SK-N-MC (cell line): ENCODE data around the gene FOXD1.
A peak's percentile ranks its signal among the peaks of the same experiment; 100 is the strongest.

Source experiments
- DNase-seq: peaks from one replicate; pipeline ENCODE4 v3.0.0-alpha.2; 2011; ENCODE audit warnings: low read depth, low spot score
- H3K27ac ChIP-seq: fragments of 200-600 bp; sonication (generic); 2 replicates; pipeline ENCODE4 v1.5.1; 2016; ENCODE audit warnings: mixed run types
- H3K36me3 ChIP-seq: fragments of 200-600 bp; sonication (generic); 2 replicates; pipeline ENCODE4 v1.6.1; 2017; ENCODE audit warnings: antibody characterized with exemption, low read length, mixed read lengths; ENCODE audit not compliant: insufficient read depth
- H3K4me3 ChIP-seq: fragments of 200-600 bp; sonication (generic); 2 replicates; pipeline ENCODE4 v1.5.1; 2016
- H3K9ac ChIP-seq: fragments of 200-600 bp; sonication (generic); 2 replicates; pipeline ENCODE4 v1.8.0; 2017; ENCODE audit warnings: mixed run types, mixed read lengths; ENCODE audit not compliant: insufficient read length
- H3K9me3 ChIP-seq: fragments of 200-600 bp; sonication (generic); 2 replicates; pipeline ENCODE4 v1.6.1; 2017; ENCODE audit warnings: low read depth, mild to moderate bottlenecking, antibody characterized with exemption, low read length, moderate library complexity, mixed read lengths
- EZH2 ChIP-seq: fragments of 200-600 bp; sonication (generic); IDR thresholded peaks from one replicate; pipeline ENCODE4 v1.6.1; 2017; ENCODE audit warnings: antibody characterized with exemption
- FOXP2 ChIP-seq: optimal IDR thresholded peaks from 2 replicates; pipeline ENCODE3; 2011; ENCODE audit warnings: mild to moderate bottlenecking, moderate library complexity; ENCODE audit not compliant: insufficient read depth; ENCODE audit errors: extremely low read length, control extremely low read depth
- POLR2AphosphoS5 ChIP-seq: IDR thresholded peaks from 2 replicates; pipeline ENCODE4 v1.6.1; 2012; ENCODE audit warnings: mild to moderate bottlenecking, low read depth, low read length, borderline replicate concordance

FOXD1 gene

DNA sequence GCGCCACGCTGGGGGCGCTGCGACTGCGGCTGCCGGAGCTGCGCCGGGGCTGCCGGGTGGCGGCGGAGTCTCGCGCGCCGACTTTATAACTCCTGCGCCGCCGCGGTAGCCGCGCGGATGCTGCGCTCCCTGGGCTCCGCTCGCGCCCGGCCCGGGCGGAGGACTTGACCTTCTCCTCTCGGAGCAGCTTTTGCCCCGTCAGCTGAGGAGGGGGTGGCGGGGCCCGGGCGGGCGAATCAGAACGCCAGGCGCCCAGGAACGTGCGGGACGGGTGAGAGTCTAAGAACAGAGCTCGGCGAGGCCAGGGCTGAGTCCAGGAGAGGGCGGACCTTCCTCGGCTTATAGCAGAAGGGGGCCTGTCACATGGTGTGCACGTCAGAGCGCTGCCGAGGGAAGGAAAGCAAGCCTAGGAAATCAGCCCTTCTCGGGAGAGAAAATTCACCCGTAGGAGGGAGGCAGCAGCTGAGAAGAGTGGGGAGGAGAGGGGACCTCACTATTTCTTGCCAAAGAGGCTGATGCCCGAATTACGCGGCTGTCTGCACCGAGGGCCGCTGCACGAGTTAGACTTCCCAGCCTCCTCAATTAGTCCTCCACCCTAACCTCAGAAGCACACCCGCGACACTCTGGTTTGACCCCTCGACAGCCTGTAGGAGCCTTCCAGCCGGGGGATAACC is at the start of gene FOXD1:
FOXD1 (minus strand) TSS at position 315 of the 674 bp plus-strand sequence. CDS start 415 bp downstream, outside the sequence.
- TF ChIP-seq EZH2 (no peak), POLR2AphosphoS5 (peak; percentile 65; the same call in 1 of the 2 replicates)
- no peaks in the 10 kb centered on the region for H3K9me3 ChIP-seq
- no peaks in the 10 kb centered on the region for H3K36me3 ChIP-seq
- no peak within 1 kb of the TSS for H3K27ac ChIP-seq
- H3K4me3 ChIP-seq = peak within 1 kb of the TSS; percentile 92
- peak within 1 kb of the TSS; percentile 35 for H3K9ac ChIP-seq
- DNase-seq = no peak

DNA sequence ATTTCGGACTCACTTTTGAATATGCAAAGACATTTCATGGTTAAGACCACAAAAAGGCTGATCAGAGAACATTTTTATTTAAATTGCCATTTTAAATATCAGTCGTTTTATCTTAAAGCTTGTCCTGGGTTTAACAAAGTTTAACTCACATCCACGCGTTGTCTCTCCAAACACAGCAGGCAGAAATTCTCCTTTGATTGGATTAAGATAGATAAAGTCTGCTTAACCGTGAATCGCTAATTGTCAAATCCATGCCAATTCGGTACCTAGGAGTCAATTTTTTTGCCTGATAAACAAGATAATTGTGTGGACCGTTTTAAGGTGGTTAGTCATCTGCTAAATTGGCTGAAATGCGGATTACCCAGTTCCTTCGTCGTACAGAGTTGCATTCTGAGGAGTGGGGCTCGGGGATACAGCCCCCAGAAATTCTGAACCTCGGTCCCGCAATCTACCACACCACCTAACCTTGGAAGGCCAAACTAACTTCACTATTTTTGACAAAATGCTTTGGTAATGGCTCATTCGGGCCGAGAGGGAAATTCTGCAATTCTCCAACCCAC is 49.0 kb upstream of the FOXD1 start:
- no peak for DNase-seq

DNA sequence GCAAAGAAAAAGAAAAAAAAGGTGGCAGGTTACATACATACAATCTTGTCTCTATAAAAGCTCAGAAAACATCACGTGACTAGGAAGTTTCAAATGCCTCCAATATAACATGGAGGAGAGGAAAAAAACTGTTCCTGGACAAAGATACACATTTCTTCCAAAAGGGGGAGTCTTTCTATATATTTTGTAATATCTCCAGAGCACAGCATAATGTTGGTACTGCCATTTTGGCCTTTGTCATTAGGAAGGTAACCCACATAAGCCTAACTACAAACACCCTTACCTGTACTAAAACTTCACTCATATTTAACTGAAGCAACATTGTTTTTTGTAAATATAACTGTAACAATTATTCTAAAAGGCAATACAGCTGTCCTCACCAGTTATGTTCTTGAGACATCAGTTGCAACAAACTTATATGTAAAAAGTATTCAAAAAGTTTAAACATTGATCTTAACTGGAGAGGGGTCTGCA is 48.4 kb upstream of the FOXD1 start:
- DNase-seq = peak; percentile 66
- Histone ChIP-seq H3K36me3 (peaks cover 30% of the 10 kb centered on the region), H3K4me3 (peak overlapping the region; percentile 92), H3K9ac (peak overlapping the region; percentile 98), H3K27ac (peak overlapping the region; percentile 71), H3K9me3 (no peaks in the 10 kb centered on the region)
- TF ChIP-seq EZH2 (no peak), FOXP2 (no peak), POLR2AphosphoS5 (no peak)

More for the DNA sequence above, 49.0 kb upstream of the FOXD1 start:
- Histone ChIP-seq H3K27ac (peak overlapping the region; percentile 71), H3K4me3 (peak overlapping the region; percentile 92), H3K9ac (peak overlapping the region; percentile 98), H3K9me3 (no peaks in the 10 kb centered on the region), H3K36me3 (peaks cover 36% of the 10 kb centered on the region)
- TF ChIP-seq EZH2 (no peak), FOXP2 (no peak), POLR2AphosphoS5 (no peak)

DNA sequence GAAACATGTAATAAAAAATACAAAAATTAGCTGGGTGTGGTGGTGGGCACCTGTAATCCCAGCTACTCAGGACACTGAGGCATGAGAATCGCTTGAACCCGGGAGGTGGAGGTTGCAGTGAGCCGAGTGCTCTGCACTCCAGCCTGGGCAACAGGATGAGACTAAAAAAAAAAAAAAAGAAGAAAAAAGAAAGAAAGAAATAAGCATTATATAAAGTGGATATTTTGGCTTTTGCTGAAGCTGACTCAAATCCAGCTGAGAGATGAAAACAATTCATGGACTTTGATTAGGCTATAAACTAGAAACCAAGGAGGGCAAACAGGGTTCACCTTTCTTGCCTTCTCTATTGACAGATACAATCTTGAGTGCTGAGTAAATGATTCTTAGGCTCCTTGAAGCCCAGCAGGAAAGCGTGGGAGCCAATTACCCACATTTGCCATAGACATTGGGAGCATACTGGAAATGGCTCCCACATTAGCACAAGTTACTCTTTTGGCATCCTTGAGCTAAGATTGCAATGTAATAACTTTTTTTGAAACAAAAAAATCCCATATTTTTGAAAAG is 47.3 kb upstream of the FOXD1 start:
- Histone ChIP-seq H3K9ac (no peak overlapping the region), H3K27ac (no peak overlapping the region), H3K4me3 (no peak overlapping the region), H3K9me3 (no peaks in the 10 kb centered on the region), H3K36me3 (peaks cover 18% of the 10 kb centered on the region)
- TF ChIP-seq FOXP2 (no peak), EZH2 (no peak), POLR2AphosphoS5 (no peak; the same call in 1 of the 2 replicates)
- DNase-seq = peak; percentile 16

GRCh38 chr5:73494721-73495120 is 46.1 kb upstream of the FOXD1 start:
- no peak for TF ChIP-seq EZH2
- TF ChIP-seq FOXP2 = no peak
- no peak for TF ChIP-seq POLR2AphosphoS5
- Histone ChIP-seq H3K4me3 (no peak overlapping the region), H3K36me3 (peaks cover 7% of the 10 kb centered on the region), H3K9me3 (no peaks in the 10 kb centered on the region), H3K9ac (no peak overlapping the region), H3K27ac (no peak overlapping the region)
- no peak for DNase-seq

DNA sequence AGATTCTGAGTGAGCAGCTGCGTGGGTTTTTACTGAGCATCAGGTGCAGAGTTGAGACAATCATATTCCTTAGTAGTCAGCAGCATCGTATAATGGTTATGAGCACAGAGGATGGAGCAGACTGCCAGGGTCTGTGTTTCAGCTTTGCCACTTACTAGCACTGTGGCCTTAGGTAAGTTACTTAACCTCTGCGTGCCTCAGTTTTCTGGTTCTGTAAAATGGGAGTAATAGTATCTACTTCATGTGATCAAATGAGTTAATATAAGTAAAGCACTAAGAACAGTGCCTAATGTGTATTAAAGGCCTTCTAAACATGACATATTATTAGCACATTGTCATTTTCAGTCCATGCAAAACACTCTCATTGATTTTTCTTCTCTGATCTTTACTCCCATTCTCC is 44.8 kb upstream of the FOXD1 start:
- DNase-seq = no peak
- no peak overlapping the region for H3K9ac ChIP-seq
- TF ChIP-seq EZH2 (no peak), FOXP2 (no peak), POLR2AphosphoS5 (no peak)
- no peaks in the 10 kb centered on the region for H3K36me3 ChIP-seq
- no peak overlapping the region for H3K4me3 ChIP-seq
- H3K27ac ChIP-seq = no peak overlapping the region
- no peaks in the 10 kb centered on the region for H3K9me3 ChIP-seq

DNA sequence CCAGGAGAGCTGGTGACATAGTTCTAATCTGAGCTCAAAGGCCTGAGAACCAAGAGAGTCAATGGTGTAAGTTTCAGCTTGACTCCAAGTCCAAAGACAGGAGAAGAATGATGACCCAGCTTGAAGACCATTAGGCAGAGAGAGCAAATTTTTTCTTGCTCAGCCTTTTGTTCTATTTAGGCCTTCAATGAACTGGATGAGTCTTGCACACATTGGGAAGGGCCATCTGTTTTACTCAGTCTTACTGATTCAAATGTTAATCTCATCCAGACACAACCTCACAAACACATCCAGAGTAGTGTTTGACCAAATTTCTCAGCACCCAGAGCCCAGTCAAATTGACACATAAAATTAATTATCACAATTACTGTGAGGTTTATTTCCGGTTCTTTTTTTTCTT is 42.6 kb upstream of the FOXD1 start:
- no peak overlapping the region for H3K27ac ChIP-seq
- no peak overlapping the region for H3K9ac ChIP-seq
- DNase-seq = no peak
- TF ChIP-seq POLR2AphosphoS5 (no peak), FOXP2 (no peak), EZH2 (no peak)
- H3K36me3 ChIP-seq = no peaks in the 10 kb centered on the region
- no peak overlapping the region for H3K4me3 ChIP-seq
- H3K9me3 ChIP-seq = no peaks in the 10 kb centered on the region

- H3K36me3 ChIP-seq = no peaks in the 10 kb centered on the region
- no peak overlapping the region for H3K4me3 ChIP-seq
- no peak for TF ChIP-seq POLR2AphosphoS5
- no peak for TF ChIP-seq EZH2
- TF ChIP-seq FOXP2 = no peak
- no peaks in the 10 kb centered on the region for H3K9me3 ChIP-seq
- H3K27ac ChIP-seq = no peak overlapping the region
- no peak for DNase-seq
- H3K9ac ChIP-seq = no peak overlapping the region
Measured at GRCh38 chr5:73490088-73490487, 41.5 kb upstream of the FOXD1 start.

- no peak overlapping the region for H3K27ac ChIP-seq
- H3K36me3 ChIP-seq = no peaks in the 10 kb centered on the region
- no peak for DNase-seq
- no peak for TF ChIP-seq FOXP2
- H3K4me3 ChIP-seq = no peak overlapping the region
- H3K9ac ChIP-seq = no peak overlapping the region
- no peaks in the 10 kb centered on the region for H3K9me3 ChIP-seq
Measured at GRCh38 chr5:73488806-73489205, 40.2 kb upstream of the FOXD1 start.
